Endodermal cell (in vitro differentiated cells): Measurements from ENCODE around the gene ATF2. TPM values are rescaled to one million over a fixed set of nuclear protein-coding genes. Genes with fewer than 3 reads are reported as not detected.

Experiments
- DNase-seq: peaks from one replicate; pipeline ENCODE4 v3.0.0-alpha.2; 2017
- H3K27ac ChIP-seq: 2 replicates; pipeline ENCODE4 v1.5.1; 2013; ENCODE audit warnings: mild to moderate bottlenecking, low read depth, low read length, moderate library complexity
- H3K27me3 ChIP-seq: 2 replicates; pipeline ENCODE4 v1.6.1; 2013; ENCODE audit warnings: mild to moderate bottlenecking, low read length, moderate library complexity; ENCODE audit not compliant: insufficient read depth, control insufficient read depth, poor library complexity, severe bottlenecking
- H3K36me3 ChIP-seq: 2 replicates; pipeline ENCODE4 v1.7.0; 2013; ENCODE audit warnings: mild to moderate bottlenecking, low read length, moderate library complexity; ENCODE audit not compliant: control insufficient read depth, insufficient read depth
- H3K4me1 ChIP-seq: one replicate; pipeline ENCODE4 v1.7.0; 2013; ENCODE audit warnings: low read length; ENCODE audit not compliant: control insufficient read depth, insufficient read depth
- H3K4me3 ChIP-seq: 2 replicates; pipeline ENCODE4 v1.5.1; 2013; ENCODE audit warnings: mild to moderate bottlenecking, low read length, moderate library complexity
- H3K9ac ChIP-seq: 2 replicates; pipeline ENCODE4 v1.6.1; 2013; ENCODE audit warnings: mild to moderate bottlenecking, low read length, moderate library complexity; ENCODE audit not compliant: poor library complexity, severe bottlenecking; ENCODE audit errors: extremely low read depth
- H3K9me3 ChIP-seq: 2 replicates; pipeline ENCODE4 v1.6.1; 2013; ENCODE audit warnings: mild to moderate bottlenecking, low read length, moderate library complexity; ENCODE audit not compliant: control insufficient read depth
- H3K27ac Mint-ChIP-seq: 2 replicates; pipeline ENCODE4 v1.8.0; 2020; ENCODE audit warnings: mixed read lengths
- H3K27me3 Mint-ChIP-seq: 2 replicates; pipeline ENCODE4 v1.8.0; 2021; ENCODE audit warnings: mild to moderate bottlenecking, mixed read lengths; ENCODE audit not compliant: insufficient read depth
- H3K36me3 Mint-ChIP-seq: 2 replicates; pipeline ENCODE4 v1.8.0; 2020; ENCODE audit warnings: low read depth, mixed read lengths
- H3K4me1 Mint-ChIP-seq: 2 replicates; pipeline ENCODE4 v1.8.0; 2020; ENCODE audit warnings: mixed read lengths
- H3K4me3 Mint-ChIP-seq: 2 replicates; pipeline ENCODE4 v1.8.0; 2020; ENCODE audit warnings: mild to moderate bottlenecking, moderate library complexity, mixed read lengths
- H3K9me3 Mint-ChIP-seq: 2 replicates; pipeline ENCODE4 v1.8.0; 2020; ENCODE audit warnings: mild to moderate bottlenecking, mixed read lengths
- CTCF ChIP-seq: fragments of 200-600 bp; sonication (generic); conservative IDR thresholded peaks from 2 replicates; pipeline ENCODE4 v1.5.0; 2021; ENCODE audit warnings: antibody characterized with exemption, mild to moderate bottlenecking
- WGBS, 2 experiments: methylation state at CpG; one replicate each; pipeline versions ENCODE4 v1.1.5 to v1.1.7; 2013; ENCODE audit warnings: missing lambda C conversion rate in 2 of 2, mixed read lengths in 1 of 2; ENCODE audit not compliant: insufficient coverage in 1 of 2, insufficient read length in 1 of 2; 5-methylcytosine and 5-hydroxymethylcytosine counted together
- total RNA-seq, 2 donors: library from RNA; stranded (reverse); fragmentation: NEBNext Ultra II Directional in 1 of 2; extraction: Animal tissue kit (Norgen Biotek cat#: 25700) in 1 of 2; gene quantifications; 2 replicates in 1 of 2; 3 replicates in 1 of 2; pipeline ENCODE4 v1.2.1, GENCODE V29; 2021

The ATF2 gene
- total RNA-seq, 2 donors from 2014 or later: 53.0 to 56.0 TPM

GRCh38 chr2:175135177-175135576, 32.8 kb downstream of the ATF2 start:
- no peak overlapping the region for H3K9ac ChIP-seq
- H3K4me3 Mint-ChIP-seq: no peak overlapping the region
- no peak overlapping the region for H3K4me3 ChIP-seq
- H3K27me3 Mint-ChIP-seq: no peaks in the 10 kb centered on the region
- peaks cover 59% of the 10 kb centered on the region for H3K36me3 Mint-ChIP-seq
- WGBS, 2 experiments: 93 to 100% methylated on average over 1 to 3 of the region's 3 CpGs
- H3K27me3 ChIP-seq: no peaks in the 10 kb centered on the region
- TF ChIP-seq CTCF: peak; percentile 54
- H3K4me1 ChIP-seq: no peaks in the 10 kb centered on the region
- no peaks in the 10 kb centered on the region for H3K9me3 Mint-ChIP-seq
- H3K27ac Mint-ChIP-seq: no peak overlapping the region
- H3K4me1 Mint-ChIP-seq: peaks cover 15% of the 10 kb centered on the region
- peaks cover 92% of the 10 kb centered on the region for H3K36me3 ChIP-seq
- H3K9me3 ChIP-seq: peaks cover 7% of the 10 kb centered on the region
- no peak overlapping the region for H3K27ac ChIP-seq
- DNase-seq: no peak

- Mint-ChIP-seq H3K27ac (no peak overlapping the region), H3K4me1 (peaks cover 7% of the 10 kb centered on the region), H3K27me3 (no peaks in the 10 kb centered on the region), H3K4me3 (no peak overlapping the region), H3K36me3 (peaks cover 60% of the 10 kb centered on the region), H3K9me3 (peaks cover 8% of the 10 kb centered on the region)
- H3K9me3 ChIP-seq: peaks cover 9% of the 10 kb centered on the region
- no peak overlapping the region for H3K9ac ChIP-seq
- peaks cover 91% of the 10 kb centered on the region for H3K36me3 ChIP-seq
- H3K27ac ChIP-seq: no peak overlapping the region
- 89 to 90% methylated on average over 1 of the region's 2 CpGs for WGBS, 2 experiments
- TF ChIP-seq CTCF: no peak
- H3K27me3 ChIP-seq: no peaks in the 10 kb centered on the region
- H3K4me1 ChIP-seq: no peaks in the 10 kb centered on the region
- H3K4me3 ChIP-seq: no peak overlapping the region
- DNase-seq: no peak
These were observed 36.8 kb downstream of the ATF2 start for GRCh38 chr2:175131252-175131651.

GRCh38 chr2:175126661-175127060, 41.3 kb downstream of the ATF2 start:
- H3K4me1 Mint-ChIP-seq: no peaks in the 10 kb centered on the region
- H3K4me3 ChIP-seq: no peak overlapping the region
- TF ChIP-seq CTCF: no peak
- peaks cover 8% of the 10 kb centered on the region for H3K9me3 Mint-ChIP-seq
- 89 to 95% methylated on average over 1 of the region's 1 CpG for WGBS, 2 experiments
- H3K27me3 ChIP-seq: no peaks in the 10 kb centered on the region
- no peaks in the 10 kb centered on the region for H3K27me3 Mint-ChIP-seq
- no peak overlapping the region for H3K4me3 Mint-ChIP-seq
- H3K36me3 ChIP-seq: peaks cover 66% of the 10 kb centered on the region
- DNase-seq: no peak
- H3K4me1 ChIP-seq: no peaks in the 10 kb centered on the region
- no peak overlapping the region for H3K27ac ChIP-seq
- H3K9me3 ChIP-seq: peaks cover 9% of the 10 kb centered on the region
- peaks cover 35% of the 10 kb centered on the region for H3K36me3 Mint-ChIP-seq
- no peak overlapping the region for H3K27ac Mint-ChIP-seq
- no peak overlapping the region for H3K9ac ChIP-seq
